IgD-negative memory B cell (primary cell): Measurements from ENCODE around the gene ROCK2. TPM values are rescaled to one million over a fixed set of nuclear protein-coding genes. Genes with fewer than 3 reads are reported as not detected.
A peak's percentile ranks its signal among the peaks of the same experiment; 100 is the strongest.
"Not testable (repeated sequence)": the region's sequence is repeated elsewhere in the genome, so short reads cannot be mapped to it uniquely, and the experiment has no call there.

Experiments used
- H3K27ac Mint-ChIP-seq, 3 donors: one replicate each; pipeline ENCODE4 v1.8.0; 2020 to 2022; ENCODE audit warnings: mild to moderate bottlenecking in 3 of 3, mixed read lengths in 3 of 3, moderate library complexity in 1 of 3
- H3K27me3 Mint-ChIP-seq: one replicate; pipeline ENCODE4 v1.8.0; 2021; ENCODE audit warnings: mixed read lengths
- H3K36me3 Mint-ChIP-seq: one replicate; pipeline ENCODE4 v1.8.0; 2020; ENCODE audit warnings: mild to moderate bottlenecking, mixed read lengths
- H3K4me1 Mint-ChIP-seq, 3 donors: one replicate each; pipeline ENCODE4 v1.8.0; 2020 to 2022; ENCODE audit warnings: mixed read lengths in 3 of 3, mild to moderate bottlenecking in 1 of 3
- H3K4me3 Mint-ChIP-seq, 4 donors: one replicate each; pipeline ENCODE4 v1.8.0; 2020 to 2022; ENCODE audit warnings: mild to moderate bottlenecking in 4 of 4, mixed read lengths in 4 of 4, moderate library complexity in 3 of 4
- H3K9me3 Mint-ChIP-seq, 3 donors: one replicate each; pipeline ENCODE4 v1.8.0; 2020 to 2021; ENCODE audit warnings: mixed read lengths in 3 of 3, mild to moderate bottlenecking in 1 of 3
- polyA plus RNA-seq: library from polyadenylated mRNA; unstranded; fragments of 300-500 nt; fragmentation: Illumina TruSeq; gene quantifications from one replicate; pipeline ENCODE4 v1.2.3, GENCODE V29; 2021

The ROCK2 gene
- polyA plus RNA-seq, 1 donor from 2014 or later: 13.3 TPM

GRCh38 chr2:11241412-11242203 lies 102.8 kb downstream of the ROCK2 start:
- peak overlapping the region in 1 of 3 donors; percentile 43 for H3K27ac Mint-ChIP-seq
- peaks cover 5% of the 10 kb centered on the region for H3K36me3 Mint-ChIP-seq
- peaks cover 8 to 12% (median 11%) of the 10 kb centered on the region in 3 donors for H3K4me1 Mint-ChIP-seq
- H3K9me3 Mint-ChIP-seq: no peaks in the 10 kb centered on the region
- no peak overlapping the region for H3K4me3 Mint-ChIP-seq
- no peaks in the 10 kb centered on the region for H3K27me3 Mint-ChIP-seq

DNA sequence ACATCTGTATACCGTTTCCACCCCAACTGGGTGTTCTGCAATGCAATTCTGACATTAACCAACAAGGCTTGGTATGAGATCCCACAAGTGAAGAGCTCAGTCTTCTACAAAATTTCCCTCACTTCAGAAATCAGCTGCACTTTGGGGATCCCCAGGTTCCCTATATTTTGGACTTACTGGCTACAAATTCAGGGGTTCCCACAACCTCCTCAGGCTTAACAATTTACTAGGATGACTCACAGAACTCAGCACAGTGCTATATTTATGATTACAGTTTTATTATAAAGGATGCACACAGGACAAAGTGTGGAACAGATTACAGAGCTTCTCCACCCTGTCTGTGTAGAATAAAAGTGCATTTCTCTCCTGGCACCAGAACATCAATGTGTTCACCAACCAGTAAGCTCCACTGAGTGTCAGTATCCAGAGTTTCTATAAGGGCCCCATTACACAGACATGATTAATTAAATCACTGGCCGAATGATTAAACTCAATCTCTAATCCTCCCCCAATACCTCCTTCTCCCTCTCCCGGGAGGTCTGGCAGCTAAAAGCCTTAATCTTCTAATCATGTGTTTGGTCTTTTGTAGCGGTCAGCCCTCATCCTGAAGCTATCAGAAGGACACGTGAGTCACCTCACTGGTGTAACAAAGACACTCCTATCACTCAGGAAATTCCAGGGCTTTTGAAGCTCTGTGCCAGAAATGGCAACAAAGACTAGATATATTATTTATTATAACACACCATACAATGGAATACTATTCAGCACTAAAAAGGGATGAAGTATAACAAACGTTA lies 104.6 kb downstream of the ROCK2 start:
- H3K27ac Mint-ChIP-seq: no peak overlapping the region

GRCh38 chr2:11239147-11239546 lies 105.3 kb downstream of the ROCK2 start:
- no peak overlapping the region for H3K27ac Mint-ChIP-seq
- no peaks in the 10 kb centered on the region for H3K27me3 Mint-ChIP-seq
- peaks cover 5% of the 10 kb centered on the region for H3K36me3 Mint-ChIP-seq
- H3K4me1 Mint-ChIP-seq: peaks cover 11 to 12% (median 11%) of the 10 kb centered on the region in 3 donors
- H3K4me3 Mint-ChIP-seq: no peak overlapping the region
- no peaks in the 10 kb centered on the region for H3K9me3 Mint-ChIP-seq

More for the DNA sequence above, 104.6 kb downstream of the ROCK2 start:
- Mint-ChIP-seq H3K4me3 (no peak overlapping the region), H3K36me3 (peaks cover 5% of the 10 kb centered on the region), H3K27me3 (no peaks in the 10 kb centered on the region), H3K9me3 (no peaks in the 10 kb centered on the region), H3K4me1 (peaks cover 11 to 12% (median 11%) of the 10 kb centered on the region in 3 donors)

DNA sequence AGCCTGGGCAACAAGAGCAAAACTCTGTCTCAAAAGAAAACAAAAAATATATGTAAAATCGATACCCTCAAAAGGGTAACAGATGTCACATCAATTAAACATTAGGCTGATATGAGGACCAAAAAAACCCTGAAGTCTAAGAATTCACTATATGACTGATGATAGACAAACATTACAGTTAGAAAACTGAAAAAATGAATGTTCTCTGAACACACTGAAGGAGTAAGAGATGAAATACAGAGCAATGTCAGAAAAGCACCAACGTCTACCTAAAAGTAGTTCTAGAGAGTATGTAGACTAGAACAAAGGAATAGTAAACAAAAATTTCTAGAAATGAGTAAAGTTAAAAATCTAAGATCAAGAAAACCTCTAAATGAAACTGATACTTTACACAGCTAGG lies 107.3 kb downstream of the ROCK2 start:
- Mint-ChIP-seq H3K36me3 (peaks cover 5% of the 10 kb centered on the region), H3K4me1 (peaks cover 11 to 12% (median 11%) of the 10 kb centered on the region in 3 donors), H3K27me3 (no peaks in the 10 kb centered on the region), H3K4me3 (no peak overlapping the region), H3K27ac (peak overlapping the region in 1 of 3 donors; percentile 18), H3K9me3 (no peaks in the 10 kb centered on the region)

DNA sequence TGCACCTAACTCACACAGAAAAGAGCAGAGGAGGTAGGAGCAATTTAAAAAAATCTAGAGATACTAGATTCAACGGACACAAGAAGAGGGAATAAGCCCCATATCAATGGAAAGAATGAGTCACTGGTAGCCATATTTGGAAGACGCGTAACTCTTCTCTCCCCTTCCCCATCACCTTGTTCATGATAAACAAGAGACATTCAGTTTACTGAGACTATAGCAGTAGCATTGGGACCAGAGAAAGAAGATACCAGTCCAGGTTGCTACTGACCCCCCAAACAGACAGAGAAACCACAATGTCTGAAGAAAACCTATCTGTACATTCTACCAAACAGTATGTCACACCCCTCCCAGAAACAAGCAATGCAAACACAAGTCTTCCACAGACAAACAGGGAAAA lies 108.1 kb downstream of the ROCK2 start:
- peaks cover 5% of the 10 kb centered on the region for H3K36me3 Mint-ChIP-seq
- H3K9me3 Mint-ChIP-seq: no peaks in the 10 kb centered on the region
- H3K27me3 Mint-ChIP-seq: no peaks in the 10 kb centered on the region
- H3K27ac Mint-ChIP-seq: no peak overlapping the region
- peaks cover 11 to 12% (median 11%) of the 10 kb centered on the region in 3 donors for H3K4me1 Mint-ChIP-seq
- no peak overlapping the region for H3K4me3 Mint-ChIP-seq

DNA sequence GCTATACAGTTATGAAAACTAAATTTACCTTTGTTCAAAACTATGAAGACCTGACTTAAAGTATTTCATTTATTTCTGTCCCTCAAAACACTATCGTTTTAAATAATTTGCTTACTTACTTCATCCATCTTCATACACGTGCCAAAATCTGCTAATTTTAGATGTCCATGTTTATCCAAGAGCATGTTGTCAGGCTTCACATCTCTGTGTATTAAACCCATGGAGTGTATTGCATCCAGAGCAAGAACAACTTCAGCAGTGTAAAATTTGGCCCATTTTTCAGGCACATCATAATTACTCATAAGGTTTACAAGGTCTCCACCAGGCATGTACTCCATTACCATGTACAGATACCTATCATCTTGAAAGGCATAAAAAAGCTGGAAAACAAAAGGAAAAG lies 108.9 kb downstream of the ROCK2 start:
- H3K36me3 Mint-ChIP-seq: peaks cover 2% of the 10 kb centered on the region
- H3K4me3 Mint-ChIP-seq: no peak overlapping the region
- H3K27ac Mint-ChIP-seq: no peak overlapping the region
- peaks cover 8 to 12% (median 9%) of the 10 kb centered on the region in 3 donors for H3K4me1 Mint-ChIP-seq
- H3K9me3 Mint-ChIP-seq: no peaks in the 10 kb centered on the region
- H3K27me3 Mint-ChIP-seq: no peaks in the 10 kb centered on the region

DNA sequence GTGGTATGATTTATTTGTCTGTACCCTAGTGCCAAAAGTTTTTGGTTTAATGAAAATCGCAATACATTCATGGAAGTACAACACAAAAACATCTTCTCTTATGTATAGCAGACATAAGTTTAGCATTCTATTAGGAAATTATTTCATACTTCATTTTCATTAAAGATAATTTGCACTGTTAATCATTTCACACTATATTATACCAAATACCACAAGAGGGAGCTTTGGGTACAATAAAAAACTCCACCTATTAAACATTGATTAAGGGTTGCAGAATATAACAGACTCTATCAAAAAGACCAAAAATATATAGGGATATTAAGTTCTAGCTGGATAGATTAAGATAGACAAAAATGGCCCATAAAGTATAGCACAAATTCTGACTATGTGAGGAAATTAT lies 110.1 kb downstream of the ROCK2 start:
- H3K36me3 Mint-ChIP-seq: peaks cover 2% of the 10 kb centered on the region
- no peaks in the 10 kb centered on the region for H3K27me3 Mint-ChIP-seq
- no peaks in the 10 kb centered on the region for H3K9me3 Mint-ChIP-seq
- H3K4me1 Mint-ChIP-seq: peaks cover 6 to 8% (median 7%) of the 10 kb centered on the region in 3 donors
- no peak overlapping the region for H3K4me3 Mint-ChIP-seq
- no peak overlapping the region for H3K27ac Mint-ChIP-seq

- not testable (repeated sequence) for H3K27ac Mint-ChIP-seq, H3K4me3 Mint-ChIP-seq, H3K36me3 Mint-ChIP-seq
These were observed 113.2 kb downstream of the ROCK2 start for GRCh38 chr2:11231193-11231592.

GRCh38 chr2:11228692-11229091 lies 115.7 kb downstream of the ROCK2 start:
- H3K4me1 Mint-ChIP-seq: peaks cover 0 to 10% (median 6%) of the 10 kb centered on the region in 3 donors
- no peaks in the 10 kb centered on the region for H3K9me3 Mint-ChIP-seq
- H3K36me3 Mint-ChIP-seq: peaks cover 2% of the 10 kb centered on the region
- no peak overlapping the region for H3K4me3 Mint-ChIP-seq
- H3K27me3 Mint-ChIP-seq: no peaks in the 10 kb centered on the region
- H3K27ac Mint-ChIP-seq: no peak overlapping the region

More at GRCh38 chr2:11231193-11231592, 113.2 kb downstream of the ROCK2 start:
- not testable (repeated sequence) for H3K4me1 Mint-ChIP-seq, H3K9me3 Mint-ChIP-seq, H3K27me3 Mint-ChIP-seq

GRCh38 chr2:11227595-11227994 lies 116.8 kb downstream of the ROCK2 start:
- Mint-ChIP-seq H3K4me1 (peaks cover 0 to 10% (median 6%) of the 10 kb centered on the region in 3 donors), H3K36me3 (peaks cover 2% of the 10 kb centered on the region), H3K27me3 (no peaks in the 10 kb centered on the region), H3K27ac (no peak overlapping the region), H3K9me3 (no peaks in the 10 kb centered on the region), H3K4me3 (no peak overlapping the region)

DNA sequence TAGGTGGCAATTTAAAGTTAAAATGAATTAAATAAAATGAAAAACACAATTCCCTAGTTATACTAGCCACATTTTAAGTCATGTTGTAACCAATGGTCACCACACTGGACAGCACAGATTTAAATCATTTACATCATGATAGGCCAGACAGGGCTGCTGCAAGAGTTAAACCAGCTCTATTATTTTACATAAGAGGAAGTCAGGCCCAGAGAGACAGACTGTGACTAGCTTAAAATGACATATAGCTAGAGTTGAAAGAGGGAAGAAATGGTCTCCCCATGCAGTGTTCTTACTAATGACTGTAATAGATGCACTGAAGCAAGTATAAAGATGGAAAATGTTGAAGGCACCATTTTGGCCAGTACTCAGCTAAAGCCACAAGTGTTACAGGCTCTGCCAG lies 119.5 kb downstream of the ROCK2 start:
- Mint-ChIP-seq H3K9me3 (no peaks in the 10 kb centered on the region), H3K36me3 (peaks cover 3% of the 10 kb centered on the region), H3K27me3 (no peaks in the 10 kb centered on the region), H3K4me1 (peaks cover 0 to 10% (median 6%) of the 10 kb centered on the region in 3 donors), H3K4me3 (no peak overlapping the region), H3K27ac (no peak overlapping the region)

DNA sequence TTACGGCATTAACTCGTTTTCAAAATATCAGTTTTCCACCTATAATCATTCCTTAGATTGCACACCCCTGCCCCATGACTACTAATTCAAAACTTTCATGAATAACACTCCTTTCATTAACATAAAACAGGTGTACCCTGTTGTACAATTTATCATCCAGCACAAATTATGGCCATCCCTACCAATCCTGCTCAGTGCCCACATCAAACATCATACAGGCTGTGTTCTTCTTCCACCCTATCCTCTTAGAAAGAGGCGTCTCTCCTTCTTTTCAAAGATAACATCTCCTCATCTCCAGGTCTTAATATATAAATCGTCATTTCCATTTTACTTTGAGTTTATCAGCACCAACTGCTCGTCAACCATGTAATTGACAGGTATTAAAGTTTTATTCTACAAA lies 121.6 kb downstream of the ROCK2 start:
- Mint-ChIP-seq H3K4me3 (no peak overlapping the region), H3K27me3 (no peaks in the 10 kb centered on the region), H3K9me3 (no peaks in the 10 kb centered on the region), H3K4me1 (peaks cover 0 to 10% (median 3%) of the 10 kb centered on the region in 3 donors), H3K27ac (no peak overlapping the region), H3K36me3 (peaks cover 5% of the 10 kb centered on the region)

- H3K27ac Mint-ChIP-seq: no peak overlapping the region
- peaks cover 5% of the 10 kb centered on the region for H3K36me3 Mint-ChIP-seq
- no peaks in the 10 kb centered on the region for H3K9me3 Mint-ChIP-seq
These were observed 124.0 kb downstream of the ROCK2 start for GRCh38 chr2:11220445-11220844.

GRCh38 chr2:11215407-11215806 lies 129.0 kb downstream of the ROCK2 start:
- H3K4me1 Mint-ChIP-seq: no peaks in the 10 kb centered on the region
- H3K27ac Mint-ChIP-seq: no peak overlapping the region
- no peaks in the 10 kb centered on the region for H3K9me3 Mint-ChIP-seq
- peaks cover 3% of the 10 kb centered on the region for H3K36me3 Mint-ChIP-seq
- no peaks in the 10 kb centered on the region for H3K27me3 Mint-ChIP-seq
- H3K4me3 Mint-ChIP-seq: no peak overlapping the region

More at GRCh38 chr2:11220445-11220844, 124.0 kb downstream of the ROCK2 start:
- Mint-ChIP-seq H3K4me1 (peaks cover 0 to 5% (median 3%) of the 10 kb centered on the region in 3 donors), H3K27me3 (no peaks in the 10 kb centered on the region), H3K4me3 (no peak overlapping the region)

- H3K36me3 Mint-ChIP-seq: peaks cover 3% of the 10 kb centered on the region
- no peaks in the 10 kb centered on the region for H3K4me1 Mint-ChIP-seq
- H3K27me3 Mint-ChIP-seq: no peaks in the 10 kb centered on the region
- H3K27ac Mint-ChIP-seq: no peak overlapping the region
- no peaks in the 10 kb centered on the region for H3K9me3 Mint-ChIP-seq
- H3K4me3 Mint-ChIP-seq: no peak overlapping the region
These were observed 129.7 kb downstream of the ROCK2 start for GRCh38 chr2:11214770-11215169.
